HG03039 (cell line): Measurements from ENCODE around the gene DPP10.

Experiments
- ATAC-seq: cut with Tn5 transposase; IDR thresholded peaks from one replicate; pipeline ENCODE4 v1.9.1; 2021; ENCODE audit warnings: mild to moderate bottlenecking, moderate library complexity; ENCODE audit not compliant: unreplicated experiment

The DPP10 gene

GRCh38 chr2:115533081-115533480 is 1090.6 kb downstream of the DPP10 start:
- no peak for ATAC-seq

- ATAC-seq: no peak
Measured at GRCh38 chr2:115541814-115542213, 1099.4 kb downstream of the DPP10 start.

- no peak for ATAC-seq
Measured at GRCh38 chr2:115542331-115542730, 1099.9 kb downstream of the DPP10 start.

- ATAC-seq: no peak
Measured at GRCh38 chr2:115543024-115543423, 1100.6 kb downstream of the DPP10 start.

GRCh38 chr2:115543461-115543860 is 1101.0 kb downstream of the DPP10 start:
- no peak for ATAC-seq

GRCh38 chr2:115549611-115550130 is 1107.2 kb downstream of the DPP10 start:
- ATAC-seq: no peak

- ATAC-seq: no peak
Measured at GRCh38 chr2:115552726-115553125, 1110.3 kb downstream of the DPP10 start.

- ATAC-seq: no peak
Measured at GRCh38 chr2:115554153-115554552, 1111.7 kb downstream of the DPP10 start.

GRCh38 chr2:115558725-115559124 is 1116.3 kb downstream of the DPP10 start:
- no peak for ATAC-seq

GRCh38 chr2:115560666-115561065 is 1118.2 kb downstream of the DPP10 start:
- ATAC-seq: no peak

- no peak for ATAC-seq
Measured at GRCh38 chr2:115568643-115569042, 1126.2 kb downstream of the DPP10 start.

GRCh38 chr2:115569547-115569946 is 1127.1 kb downstream of the DPP10 start:
- ATAC-seq: no peak

- ATAC-seq: no peak
Measured at GRCh38 chr2:115572746-115573145, 1130.3 kb downstream of the DPP10 start.

- no peak for ATAC-seq
Measured at GRCh38 chr2:115573756-115574155, 1131.3 kb downstream of the DPP10 start.

- ATAC-seq: no peak
Measured at GRCh38 chr2:115574667-115575066, 1132.2 kb downstream of the DPP10 start.

GRCh38 chr2:115580784-115581183 is 1138.3 kb downstream of the DPP10 start:
- no peak for ATAC-seq

GRCh38 chr2:115584507-115584906 is 1142.1 kb downstream of the DPP10 start:
- ATAC-seq: no peak

GRCh38 chr2:115596659-115597375 is 1154.4 kb downstream of the DPP10 start:
- no peak for ATAC-seq

GRCh38 chr2:115603285-115603684 is 1160.8 kb downstream of the DPP10 start:
- no peak for ATAC-seq

GRCh38 chr2:115606350-115606749 is 1163.9 kb downstream of the DPP10 start:
- no peak for ATAC-seq

GRCh38 chr2:115609978-115610377 is 1167.5 kb downstream of the DPP10 start:
- ATAC-seq: no peak

GRCh38 chr2:115610888-115611287 is 1168.4 kb downstream of the DPP10 start:
- ATAC-seq: no peak

GRCh38 chr2:115624332-115624731 is 1181.9 kb downstream of the DPP10 start:
- ATAC-seq: no peak
